GM12872 (cell line): Measurements from ENCODE around the gene ESRRB.

Experiments
- CTCF ChIP-seq: IDR thresholded peaks from 3 replicates; pipeline ENCODE4 v1.5.1; 2011; ENCODE audit warnings: low read depth, mild to moderate bottlenecking, low read length, moderate library complexity; ENCODE audit not compliant: insufficient read depth

The ESRRB gene

GRCh38 chr14:76413106-76413961 lies 37.4 kb downstream of the ESRRB start:
- no peak for TF ChIP-seq CTCF

- TF ChIP-seq CTCF: no peak
Measured at GRCh38 chr14:76413962-76414600, 38.1 kb downstream of the ESRRB start.

GRCh38 chr14:76419399-76419798 lies 43.5 kb downstream of the ESRRB start:
- no peak for TF ChIP-seq CTCF

GRCh38 chr14:76420827-76421226 lies 44.9 kb downstream of the ESRRB start:
- TF ChIP-seq CTCF: no peak

- no peak for TF ChIP-seq CTCF
Measured at GRCh38 chr14:76421662-76422061, 45.7 kb downstream of the ESRRB start.

- no peak for TF ChIP-seq CTCF
Measured at GRCh38 chr14:76422662-76423061, 46.7 kb downstream of the ESRRB start.

- no peak for TF ChIP-seq CTCF
Measured at GRCh38 chr14:76423534-76423933, 47.6 kb downstream of the ESRRB start.
